GM19455 (cell line): ENCODE results near the gene CCDC83.
"Not testable (repeated sequence)": the region's sequence is repeated elsewhere in the genome, so short reads cannot be mapped to it uniquely, and the experiment has no call there.

Source experiments
- ATAC-seq: cut with Tn5 transposase; IDR thresholded peaks from one replicate; pipeline ENCODE4 v1.9.1; 2021; ENCODE audit not compliant: unreplicated experiment

Gene CCDC83

GRCh38 chr11:85939099-85940015, 84.2 kb downstream of the CCDC83 start:
- no peak for ATAC-seq

- ATAC-seq: no peak
Measured at GRCh38 chr11:85941380-85941973, 86.3 kb downstream of the CCDC83 start.

- ATAC-seq: no peak
Measured at GRCh38 chr11:85945296-85945695, 90.1 kb downstream of the CCDC83 start.

GRCh38 chr11:85945788-85946187, 90.6 kb downstream of the CCDC83 start:
- ATAC-seq: no peak

GRCh38 chr11:85946221-85946620, 91.0 kb downstream of the CCDC83 start:
- no peak for ATAC-seq

GRCh38 chr11:85947431-85948272, 92.5 kb downstream of the CCDC83 start:
- no peak for ATAC-seq

GRCh38 chr11:85948884-85949283, 93.7 kb downstream of the CCDC83 start:
- ATAC-seq: no peak

GRCh38 chr11:85949798-85950197, 94.6 kb downstream of the CCDC83 start:
- no peak for ATAC-seq

GRCh38 chr11:85950317-85951048, 95.3 kb downstream of the CCDC83 start:
- ATAC-seq: no peak

- ATAC-seq: no peak
Measured at GRCh38 chr11:85951049-85951405, 95.8 kb downstream of the CCDC83 start.

GRCh38 chr11:85951428-85952107, 96.4 kb downstream of the CCDC83 start:
- no peak for ATAC-seq

- ATAC-seq: not testable (repeated sequence)
Measured at GRCh38 chr11:85952108-85952485, 96.9 kb downstream of the CCDC83 start.

GRCh38 chr11:85953491-85954143, 98.4 kb downstream of the CCDC83 start:
- ATAC-seq: no peak

- no peak for ATAC-seq
Measured at GRCh38 chr11:85955531-85955930, 100.3 kb downstream of the CCDC83 start.

GRCh38 chr11:85960678-85961077, 105.5 kb downstream of the CCDC83 start:
- ATAC-seq: no peak

- no peak for ATAC-seq
Measured at GRCh38 chr11:85961130-85961529, 105.9 kb downstream of the CCDC83 start.

- no peak for ATAC-seq
Measured at GRCh38 chr11:85961930-85962363, 106.8 kb downstream of the CCDC83 start.

- ATAC-seq: no peak
Measured at GRCh38 chr11:85965202-85965601, 110.0 kb downstream of the CCDC83 start.

- ATAC-seq: no peak
Measured at GRCh38 chr11:85967457-85967856, 112.3 kb downstream of the CCDC83 start.
